ENCODE measurements around the gene CELSR1.

DNA sequence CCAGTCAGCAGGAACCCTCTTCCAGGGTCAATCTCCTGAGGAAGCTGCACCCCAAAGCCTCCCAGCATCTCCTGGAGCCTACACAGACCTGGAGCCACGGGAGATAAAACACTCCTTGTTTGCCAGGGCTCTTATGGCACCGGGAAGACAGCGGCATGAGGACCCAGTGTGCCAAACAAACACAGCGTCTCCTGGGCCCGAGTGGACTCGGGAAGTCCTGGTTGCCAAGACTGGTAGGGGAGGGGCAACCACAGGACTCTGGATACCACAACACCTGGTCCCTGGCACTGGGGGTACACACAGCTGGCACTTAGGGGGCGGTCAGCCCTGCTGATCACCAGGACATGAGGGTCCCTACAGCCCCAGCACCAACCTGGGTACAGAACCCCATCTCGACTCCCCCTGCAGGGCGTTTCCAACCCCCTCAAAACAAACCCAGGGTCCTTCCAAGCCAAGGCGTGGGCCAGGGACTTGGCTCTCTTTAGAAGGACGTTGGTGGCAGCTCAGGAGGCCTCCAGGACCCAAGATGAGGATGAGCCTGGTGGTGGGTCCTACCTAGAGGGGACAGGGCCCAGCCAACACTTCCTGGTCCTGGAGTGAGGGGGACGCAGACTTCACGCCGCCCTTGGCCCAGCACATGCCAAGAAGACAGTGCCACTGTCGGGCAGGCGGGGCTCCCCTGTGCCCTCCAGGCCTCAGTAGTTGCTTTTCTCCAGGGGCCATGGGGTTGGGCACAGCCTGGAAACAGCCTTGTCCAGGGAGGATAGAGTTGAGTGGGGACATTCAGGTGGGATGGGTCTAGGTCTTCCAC, 85.0 kb downstream of the CELSR1 start:
- TF ChIP-seq OSR1 (CRISPR knock-in tag; IDR thresholded peaks at IDR 0.05), result no peak
- no peak for TF ChIP-seq TOX (CRISPR knock-in tag; IDR thresholded peaks at IDR 0.05; ENCODE audit: borderline replicate concordance)
- TF ChIP-seq ZNF8 (CRISPR knock-in tag; IDR thresholded peaks at IDR 0.05), result no peak
- TF ChIP-seq PPARA (CRISPR knock-in tag; IDR thresholded peaks at IDR 0.05; ENCODE audit: borderline replicate concordance), result no peak
- TF ChIP-seq ZC3H10 (CRISPR knock-in tag; IDR thresholded peaks at IDR 0.05), result no peak
- TF ChIP-seq SNAI2 (CRISPR knock-in tag; IDR thresholded peaks at IDR 0.05), result no peak
- TF ChIP-seq, protein P1, sequence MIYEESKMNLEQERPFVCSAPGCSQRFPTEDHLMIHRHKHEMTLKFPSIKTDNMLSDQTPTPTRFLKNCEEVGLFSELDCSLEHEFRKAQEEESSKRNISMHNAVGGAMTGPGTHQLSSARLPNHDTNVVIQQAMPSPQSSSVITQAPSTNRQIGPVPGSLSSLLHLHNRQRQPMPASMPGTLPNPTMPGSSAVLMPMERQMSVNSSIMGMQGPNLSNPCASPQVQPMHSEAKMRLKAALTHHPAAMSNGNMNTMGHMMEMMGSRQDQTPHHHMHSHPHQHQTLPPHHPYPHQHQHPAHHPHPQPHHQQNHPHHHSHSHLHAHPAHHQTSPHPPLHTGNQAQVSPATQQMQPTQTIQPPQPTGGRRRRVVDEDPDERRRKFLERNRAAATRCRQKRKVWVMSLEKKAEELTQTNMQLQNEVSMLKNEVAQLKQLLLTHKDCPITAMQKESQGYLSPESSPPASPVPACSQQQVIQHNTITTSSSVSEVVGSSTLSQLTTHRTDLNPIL (CRISPR knock-in tag; IDR thresholded peaks at IDR 0.05; ENCODE audit: low read depth), result no peak
- TF ChIP-seq ZNF70 (CRISPR knock-in tag; IDR thresholded peaks at IDR 0.05), result no peak
